IMR-90 (cell line): ENCODE measurements around the gene MFAP3L.

Source experiments
- CEBPB ChIP-seq: IDR thresholded peaks from 2 replicates; pipeline ENCODE4 v1.6.1; 2012; ENCODE audit warnings: low read depth, low read length, improper control_type of control experiment
- NFE2L2 ChIP-seq: fragments of 150-350 bp; IDR thresholded peaks from 2 replicates; pipeline ENCODE4 v1.6.1; 2016; ENCODE audit warnings: low read depth, mild to moderate bottlenecking, low read length
- POLR2A ChIP-seq: IDR thresholded peaks from 2 replicates; pipeline ENCODE4 v1.6.1; 2012; ENCODE audit warnings: mild to moderate bottlenecking, low read depth, low read length
- RAD21 ChIP-seq: IDR thresholded peaks from 2 replicates; pipeline ENCODE4 v1.6.1; 2012; ENCODE audit warnings: low read length, improper control_type of control experiment
- RCOR1 ChIP-seq: IDR thresholded peaks from 2 replicates; pipeline ENCODE4 v1.6.1; 2012; ENCODE audit warnings: mild to moderate bottlenecking, low read length, improper control_type of control experiment; ENCODE audit not compliant: insufficient replicate concordance
- TF ChIP-seq, protein P1 (sequence below): conservative IDR thresholded peaks from 2 replicates; pipeline ENCODE4 v1.5.1; 2012; ENCODE audit warnings: mild to moderate bottlenecking, low read depth, low read length, improper control_type of control experiment

DNA sequence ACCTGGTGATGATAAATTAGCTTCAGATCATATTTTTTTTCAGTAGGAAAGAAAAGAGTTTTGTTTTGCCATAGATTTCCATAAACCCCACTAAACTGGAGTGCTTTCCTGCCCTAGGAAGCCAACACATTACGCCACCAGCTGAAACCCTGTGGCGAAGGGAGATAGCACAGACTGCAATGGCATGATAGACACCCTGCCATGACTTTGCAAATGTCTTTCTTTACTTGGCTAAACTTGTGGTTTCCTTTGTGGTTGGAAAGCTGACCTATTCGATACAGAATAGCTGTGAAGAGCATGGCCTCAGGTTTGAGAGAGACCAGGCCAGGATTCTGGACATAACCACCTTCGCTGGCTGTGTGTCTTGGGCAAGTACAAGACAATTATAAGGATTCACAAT is 19.1 kb downstream of the MFAP3L start:
- TF ChIP-seq, protein P1, sequence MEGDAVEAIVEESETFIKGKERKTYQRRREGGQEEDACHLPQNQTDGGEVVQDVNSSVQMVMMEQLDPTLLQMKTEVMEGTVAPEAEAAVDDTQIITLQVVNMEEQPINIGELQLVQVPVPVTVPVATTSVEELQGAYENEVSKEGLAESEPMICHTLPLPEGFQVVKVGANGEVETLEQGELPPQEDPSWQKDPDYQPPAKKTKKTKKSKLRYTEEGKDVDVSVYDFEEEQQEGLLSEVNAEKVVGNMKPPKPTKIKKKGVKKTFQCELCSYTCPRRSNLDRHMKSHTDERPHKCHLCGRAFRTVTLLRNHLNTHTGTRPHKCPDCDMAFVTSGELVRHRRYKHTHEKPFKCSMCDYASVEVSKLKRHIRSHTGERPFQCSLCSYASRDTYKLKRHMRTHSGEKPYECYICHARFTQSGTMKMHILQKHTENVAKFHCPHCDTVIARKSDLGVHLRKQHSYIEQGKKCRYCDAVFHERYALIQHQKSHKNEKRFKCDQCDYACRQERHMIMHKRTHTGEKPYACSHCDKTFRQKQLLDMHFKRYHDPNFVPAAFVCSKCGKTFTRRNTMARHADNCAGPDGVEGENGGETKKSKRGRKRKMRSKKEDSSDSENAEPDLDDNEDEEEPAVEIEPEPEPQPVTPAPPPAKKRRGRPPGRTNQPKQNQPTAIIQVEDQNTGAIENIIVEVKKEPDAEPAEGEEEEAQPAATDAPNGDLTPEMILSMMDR, result no peak
- TF ChIP-seq POLR2A (no peak), RAD21 (no peak), NFE2L2 (no peak), RCOR1 (no peak), CEBPB (no peak)
